ENCODE results near the gene PIKFYVE. TPM values are rescaled to one million over a fixed set of nuclear protein-coding genes. Genes with fewer than 3 reads are reported as not detected.
"Not testable (repeated sequence)": the region's sequence is repeated elsewhere in the genome, so short reads cannot be mapped to it uniquely, and the experiment has no call there.

Gene PIKFYVE
- total and polyA plus RNA-seq, 4 donors, result 5.5 to 42.6 (median 19.4) TPM

DNA sequence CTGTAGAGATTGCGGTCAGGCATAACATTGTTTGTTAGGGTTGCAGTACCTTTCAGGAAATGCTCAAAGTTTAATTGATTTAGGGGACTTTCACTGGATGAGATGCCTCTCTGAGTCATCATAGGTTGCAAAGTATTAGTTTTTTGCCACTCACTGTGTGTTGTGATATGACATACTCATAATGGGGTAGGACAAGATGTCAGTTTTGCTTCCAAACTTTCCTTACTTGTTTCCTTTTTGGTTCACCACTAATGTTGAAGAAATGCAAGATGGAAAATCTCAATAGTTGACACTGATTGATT, 105.5 kb downstream of the PIKFYVE start:
- H3K27me3 ChIP-seq (ENCODE audit: control insufficient read depth in 1 of 2, insufficient read depth in 2 of 2, low read length in 1 of 2), result no peaks in the 10 kb centered on the region
- intact Hi-C loops (cut with DNase I), result no loop called here
- no peaks in the 10 kb centered on the region for H3K36me3 ChIP-seq (ENCODE audit: control insufficient read depth in 1 of 2, insufficient read depth in 2 of 2, low read length in 1 of 2)
- H3K9me3 ChIP-seq (ENCODE audit: control insufficient read depth, low read length), result no peaks in the 10 kb centered on the region
- no peak overlapping the region for H3K4me3 ChIP-seq (ENCODE audit: low read length in 2 of 2)
- peaks cover 0 to 3% of the 10 kb centered on the region in 2 donors for H3K4me1 ChIP-seq (ENCODE audit: control insufficient read depth in 1 of 2, insufficient read depth in 2 of 2, low read length in 2 of 2)
- WGBS, 2 donors, result 45 to 99% methylated on average over 1 of the region's 1 CpG
- ATAC-seq (ENCODE audit: low FRiP score) (no peak), DNase-seq (no peak)
- H3K27ac ChIP-seq (ENCODE audit: low read depth in 1 of 2, low read length in 2 of 2), result no peak overlapping the region

DNA sequence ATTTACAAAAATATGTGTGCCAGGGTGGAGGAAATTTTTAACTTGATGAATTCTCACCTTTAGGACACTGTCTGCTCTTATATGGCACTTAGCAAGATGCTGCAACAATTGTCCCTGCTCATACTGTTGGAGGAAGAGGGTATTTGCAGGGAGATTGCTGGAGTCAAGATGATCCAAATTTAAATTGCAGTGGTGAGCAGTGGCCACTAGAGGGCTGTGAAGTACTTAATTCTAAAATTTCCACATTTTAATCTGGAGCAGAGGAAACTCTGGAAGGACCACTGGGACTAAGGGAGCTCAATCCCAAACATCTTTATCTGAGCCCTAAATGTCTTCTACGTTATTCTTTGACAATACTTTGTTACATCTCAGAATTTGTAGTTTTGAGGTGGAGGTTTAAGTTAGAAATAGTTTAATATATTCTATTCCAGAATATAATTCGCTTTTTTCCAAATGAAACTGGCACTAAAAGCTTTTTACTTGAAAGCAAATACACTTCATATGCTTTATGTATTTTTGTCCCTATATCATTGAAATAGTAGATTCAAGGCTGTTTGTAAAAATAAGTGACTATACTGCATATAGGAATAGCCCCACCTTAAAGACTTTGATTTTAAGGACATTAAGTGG, 107.5 kb downstream of the PIKFYVE start:
- H3K9me3 ChIP-seq (ENCODE audit: control insufficient read depth, low read length), result no peaks in the 10 kb centered on the region
- H3K36me3 ChIP-seq (ENCODE audit: control insufficient read depth in 1 of 2, insufficient read depth in 2 of 2, low read length in 1 of 2), result no peaks in the 10 kb centered on the region
- no peak for ATAC-seq (ENCODE audit: low FRiP score)
- H3K4me3 ChIP-seq (ENCODE audit: low read length in 2 of 2), result no peak overlapping the region
- 43 to 45% methylated on average over 2 of the region's 2 CpGs for WGBS, 2 donors
- no peak for DNase-seq
- no peak overlapping the region for H3K27ac ChIP-seq (ENCODE audit: low read depth in 1 of 2, low read length in 2 of 2)
- intact Hi-C loops (cut with DNase I), result no loop called here
- no peaks in the 10 kb centered on the region for H3K27me3 ChIP-seq (ENCODE audit: control insufficient read depth in 1 of 2, insufficient read depth in 2 of 2, low read length in 1 of 2)
- H3K4me1 ChIP-seq (ENCODE audit: control insufficient read depth in 1 of 2, insufficient read depth in 2 of 2, low read length in 2 of 2), result peaks cover 0 to 3% of the 10 kb centered on the region in 2 donors

DNA sequence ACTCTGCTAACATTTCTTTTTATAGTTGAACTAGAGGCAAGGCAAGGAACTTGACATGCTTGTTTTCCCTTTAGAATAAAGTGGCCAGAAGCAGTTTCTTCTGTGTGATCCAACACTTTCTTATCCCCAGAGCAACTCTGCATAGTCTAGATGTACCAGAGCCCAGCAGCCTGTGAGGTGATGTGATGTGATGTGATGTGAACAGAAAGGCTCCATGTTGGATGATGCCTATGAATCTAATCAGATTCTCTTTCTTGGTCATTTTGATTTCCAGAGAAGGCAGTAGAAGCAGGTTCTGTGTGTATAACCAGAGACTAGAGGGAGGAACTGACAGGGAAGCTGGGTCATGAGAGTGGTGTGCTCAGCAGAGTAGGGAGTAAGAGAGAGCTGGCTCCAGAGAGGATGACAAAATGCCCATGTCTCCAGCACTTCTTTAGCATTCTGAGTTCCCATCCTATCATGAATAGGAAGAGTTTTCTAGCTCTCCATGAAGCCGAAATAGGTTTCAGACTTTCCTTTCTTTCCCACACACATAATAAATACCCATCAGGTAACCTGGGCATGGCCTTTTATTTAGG, 109.5 kb downstream of the PIKFYVE start:
- 76 to 82% methylated on average over 1 of the region's 1 CpG for WGBS, 2 donors
- intact Hi-C loops (cut with DNase I), result no loop called here

DNA sequence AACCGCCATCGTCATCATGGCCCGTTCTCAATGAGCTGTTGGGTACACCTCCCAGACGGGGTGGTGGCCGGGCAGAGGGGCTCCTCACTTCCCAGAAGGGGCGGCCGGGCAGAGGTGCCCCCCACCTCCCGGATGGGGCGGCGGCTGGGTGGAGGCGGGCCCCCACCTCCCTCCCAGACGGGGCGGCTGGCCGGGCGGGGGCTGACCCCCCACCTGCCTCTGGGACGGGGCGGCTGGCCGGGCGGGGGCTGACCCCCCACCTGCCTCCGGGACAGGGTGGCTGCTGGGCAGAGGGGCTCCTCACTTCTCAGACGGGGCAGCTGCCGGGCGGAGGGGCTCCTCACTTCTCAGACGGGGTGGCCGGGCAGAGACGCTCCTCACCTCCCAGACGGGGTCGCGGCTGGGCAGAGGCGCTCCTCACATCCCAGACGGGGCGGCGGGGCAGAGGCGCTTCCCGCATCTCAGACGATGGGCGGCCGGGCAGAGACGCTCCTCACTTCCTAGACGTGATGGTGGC, 111.3 kb downstream of the PIKFYVE start:
- H3K4me3 ChIP-seq (ENCODE audit: low read length in 2 of 2); H3K27me3 ChIP-seq (ENCODE audit: control insufficient read depth in 1 of 2, insufficient read depth in 2 of 2, low read length in 1 of 2); ATAC-seq (ENCODE audit: low FRiP score); H3K9me3 ChIP-seq (ENCODE audit: control insufficient read depth, low read length); H3K4me1 ChIP-seq (ENCODE audit: control insufficient read depth in 1 of 2, insufficient read depth in 2 of 2, low read length in 2 of 2); DNase-seq; intact Hi-C loops (cut with DNase I); H3K27ac ChIP-seq (ENCODE audit: low read depth in 1 of 2, low read length in 2 of 2); H3K36me3 ChIP-seq (ENCODE audit: control insufficient read depth in 1 of 2, insufficient read depth in 2 of 2, low read length in 1 of 2): not testable (repeated sequence)
- 77 to 90% methylated on average over 12 to 40 of the region's 40 CpGs for WGBS, 2 donors

More for the DNA sequence above, 109.5 kb downstream of the PIKFYVE start:
- no peaks in the 10 kb centered on the region for H3K36me3 ChIP-seq (ENCODE audit: control insufficient read depth in 1 of 2, insufficient read depth in 2 of 2, low read length in 1 of 2)
- no peak for ATAC-seq (ENCODE audit: low FRiP score)
- DNase-seq, result no peak
- no peaks in the 10 kb centered on the region for H3K9me3 ChIP-seq (ENCODE audit: control insufficient read depth, low read length)
- no peaks in the 10 kb centered on the region for H3K27me3 ChIP-seq (ENCODE audit: control insufficient read depth in 1 of 2, insufficient read depth in 2 of 2, low read length in 1 of 2)
- no peak overlapping the region for H3K27ac ChIP-seq (ENCODE audit: low read depth in 1 of 2, low read length in 2 of 2)
- no peak overlapping the region for H3K4me3 ChIP-seq (ENCODE audit: low read length in 2 of 2)
- no peaks in the 10 kb centered on the region for H3K4me1 ChIP-seq (ENCODE audit: control insufficient read depth in 1 of 2, insufficient read depth in 2 of 2, low read length in 2 of 2)

DNA sequence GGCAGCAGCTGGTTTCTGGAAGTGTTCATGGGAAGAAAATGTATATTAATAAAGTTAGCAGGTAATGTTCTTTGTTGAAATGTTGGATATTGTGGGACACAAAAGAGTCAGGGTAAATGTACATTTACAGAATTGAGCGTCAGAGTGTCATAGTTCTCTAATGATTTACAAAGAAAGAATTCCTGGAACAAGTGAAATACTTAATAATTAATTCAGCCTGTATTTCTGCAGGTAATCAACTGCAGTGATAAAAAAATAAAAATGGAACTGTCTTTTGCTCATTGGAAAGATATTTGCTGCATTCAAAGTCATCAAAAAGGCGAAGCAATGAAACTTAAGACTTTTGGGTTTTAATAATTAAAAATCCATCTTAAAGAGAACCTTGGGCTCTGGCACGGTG, 113.1 kb downstream of the PIKFYVE start:
- H3K4me1 ChIP-seq (ENCODE audit: control insufficient read depth in 1 of 2, insufficient read depth in 2 of 2, low read length in 2 of 2), result no peaks in the 10 kb centered on the region
- intact Hi-C loops (cut with DNase I), result no loop called here
- H3K36me3 ChIP-seq (ENCODE audit: control insufficient read depth in 1 of 2, insufficient read depth in 2 of 2, low read length in 1 of 2), result no peaks in the 10 kb centered on the region
- DNase-seq, result no peak
- no peaks in the 10 kb centered on the region for H3K27me3 ChIP-seq (ENCODE audit: control insufficient read depth in 1 of 2, insufficient read depth in 2 of 2, low read length in 1 of 2)
- 85 to 86% methylated on average over 3 of the region's 3 CpGs for WGBS, 2 donors
- H3K4me3 ChIP-seq (ENCODE audit: low read length in 2 of 2), result no peak overlapping the region
- no peak overlapping the region for H3K27ac ChIP-seq (ENCODE audit: low read depth in 1 of 2, low read length in 2 of 2)
- H3K9me3 ChIP-seq (ENCODE audit: control insufficient read depth, low read length), result no peaks in the 10 kb centered on the region
- no peak for ATAC-seq (ENCODE audit: low FRiP score)

DNA sequence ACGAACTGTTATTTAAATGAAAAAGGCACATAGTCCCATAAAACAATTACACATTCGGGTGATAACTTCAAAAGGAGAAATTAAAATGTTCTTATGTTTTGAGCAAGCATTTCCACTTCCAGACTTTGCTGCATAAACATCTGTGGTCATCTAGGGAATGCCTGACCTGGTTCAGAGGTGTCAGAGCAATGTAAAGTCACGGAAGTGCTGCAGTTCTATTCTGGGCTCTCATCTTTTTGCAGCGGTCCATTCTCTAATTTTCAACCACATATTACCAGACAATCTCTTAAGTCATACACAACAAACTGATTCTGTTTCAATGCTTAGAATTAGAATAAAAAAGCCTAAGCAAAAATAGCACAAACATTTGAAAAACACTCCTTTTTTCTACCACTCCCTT, 118.6 kb downstream of the PIKFYVE start:
- Histone ChIP-seq H3K9me3 (ENCODE audit: control insufficient read depth, low read length) (no peaks in the 10 kb centered on the region), H3K27me3 (ENCODE audit: control insufficient read depth in 1 of 2, insufficient read depth in 2 of 2, low read length in 1 of 2) (no peaks in the 10 kb centered on the region), H3K27ac (ENCODE audit: low read depth in 1 of 2, low read length in 2 of 2) (no peak overlapping the region), H3K4me3 (ENCODE audit: low read length in 2 of 2) (no peak overlapping the region), H3K36me3 (ENCODE audit: control insufficient read depth in 1 of 2, insufficient read depth in 2 of 2, low read length in 1 of 2) (no peaks in the 10 kb centered on the region), H3K4me1 (ENCODE audit: control insufficient read depth in 1 of 2, insufficient read depth in 2 of 2, low read length in 2 of 2) (no peaks in the 10 kb centered on the region)
- intact Hi-C loops (cut with DNase I), result no loop called here
- 58 to 63% methylated on average over 4 of the region's 4 CpGs for WGBS, 2 donors
- ATAC-seq (ENCODE audit: low FRiP score) (no peak), DNase-seq (no peak)

DNA sequence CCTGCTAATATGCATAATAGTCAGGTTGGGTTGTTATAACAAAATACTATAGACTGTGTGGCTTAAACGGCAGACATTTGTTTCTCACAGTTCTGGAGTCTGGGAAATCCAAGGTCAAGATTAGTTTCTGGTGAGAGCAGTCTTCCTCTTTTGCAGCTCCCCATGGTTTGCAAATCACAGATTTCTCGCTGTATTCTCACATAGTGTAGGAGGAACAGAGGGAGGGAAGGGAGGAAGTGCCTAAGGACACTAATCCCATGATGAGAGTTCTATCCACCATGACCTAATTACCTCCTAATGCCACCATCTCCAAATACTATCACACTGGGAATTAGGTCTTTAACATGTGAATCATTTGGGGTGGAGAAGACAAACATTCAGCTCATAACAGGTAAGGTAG, 120.5 kb downstream of the PIKFYVE start:
- Histone ChIP-seq H3K27me3 (ENCODE audit: control insufficient read depth in 1 of 2, insufficient read depth in 2 of 2, low read length in 1 of 2) (no peaks in the 10 kb centered on the region), H3K4me3 (ENCODE audit: low read length in 2 of 2) (no peak overlapping the region), H3K9me3 (ENCODE audit: control insufficient read depth, low read length) (no peaks in the 10 kb centered on the region), H3K4me1 (ENCODE audit: control insufficient read depth in 1 of 2, insufficient read depth in 2 of 2, low read length in 2 of 2) (no peaks in the 10 kb centered on the region), H3K27ac (ENCODE audit: low read depth in 1 of 2, low read length in 2 of 2) (no peak overlapping the region), H3K36me3 (ENCODE audit: control insufficient read depth in 1 of 2, insufficient read depth in 2 of 2, low read length in 1 of 2) (no peaks in the 10 kb centered on the region)
- WGBS, 2 donors, result 32 to 42% methylated on average over 2 of the region's 2 CpGs
- no peak for ATAC-seq (ENCODE audit: low FRiP score)
- intact Hi-C loops (cut with DNase I), result no loop called here
- DNase-seq, result no peak

DNA sequence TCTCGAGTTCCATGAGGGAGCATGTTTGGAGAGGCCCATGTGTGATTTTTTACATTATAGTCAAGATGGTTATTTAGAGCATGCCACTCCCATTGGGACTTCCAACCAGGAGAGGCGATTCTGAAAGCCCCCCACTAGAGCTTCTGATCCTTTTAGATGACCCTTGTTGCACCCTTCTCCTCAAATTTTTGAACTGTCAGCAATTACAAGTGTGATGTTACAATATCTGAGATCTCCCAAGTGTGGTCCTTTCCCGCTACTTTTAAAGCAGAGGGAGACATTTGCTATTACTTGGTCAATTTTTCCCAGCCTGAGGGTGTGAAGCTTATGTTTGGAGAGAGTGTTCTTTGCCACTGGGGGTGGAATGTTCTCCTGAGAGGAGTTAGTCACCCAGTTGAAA, 123.9 kb downstream of the PIKFYVE start:
- peaks cover 9% of the 10 kb centered on the region for H3K9me3 ChIP-seq (ENCODE audit: control insufficient read depth, low read length)
- no peak overlapping the region for H3K27ac ChIP-seq (ENCODE audit: low read depth in 1 of 2, low read length in 2 of 2)
- H3K4me1 ChIP-seq (ENCODE audit: control insufficient read depth in 1 of 2, insufficient read depth in 2 of 2, low read length in 2 of 2), result no peaks in the 10 kb centered on the region
- no peaks in the 10 kb centered on the region for H3K27me3 ChIP-seq (ENCODE audit: control insufficient read depth in 1 of 2, insufficient read depth in 2 of 2, low read length in 1 of 2)
- no peak for DNase-seq
- intact Hi-C loops (cut with DNase I), result no loop called here
- H3K4me3 ChIP-seq (ENCODE audit: low read length in 2 of 2), result no peak overlapping the region
- H3K36me3 ChIP-seq (ENCODE audit: control insufficient read depth in 1 of 2, insufficient read depth in 2 of 2, low read length in 1 of 2), result no peaks in the 10 kb centered on the region
- 83% methylated on average over 3 of the region's 3 CpGs for WGBS, 2 donors
- ATAC-seq (ENCODE audit: low FRiP score), result no peak

DNA sequence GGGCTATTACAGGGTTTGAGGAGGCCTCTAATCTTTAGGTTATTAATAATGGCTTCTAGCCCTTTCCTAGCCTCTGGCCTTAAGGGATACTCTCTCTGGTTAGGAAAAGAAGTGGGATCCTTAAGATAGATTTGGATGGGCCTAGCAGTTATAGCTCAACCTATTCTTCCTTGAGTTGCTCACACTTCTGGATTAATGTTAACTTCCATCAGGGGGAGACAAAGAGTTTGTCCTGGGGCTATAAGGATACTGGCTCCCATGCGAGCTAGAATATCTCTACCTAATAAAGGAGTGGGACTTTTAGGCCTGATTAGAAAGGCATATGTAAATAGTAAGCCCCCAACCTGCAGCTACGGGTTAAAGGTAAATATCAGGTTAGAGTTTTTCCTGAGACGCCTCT, 126.2 kb downstream of the PIKFYVE start:
- intact Hi-C loops (cut with DNase I), result no loop called here
- WGBS, 2 donors, result 83 to 90% methylated on average over 3 of the region's 3 CpGs
- peaks cover 9% of the 10 kb centered on the region for H3K9me3 ChIP-seq (ENCODE audit: control insufficient read depth, low read length)
- no peaks in the 10 kb centered on the region for H3K4me1 ChIP-seq (ENCODE audit: control insufficient read depth in 1 of 2, insufficient read depth in 2 of 2, low read length in 2 of 2)
- H3K27me3 ChIP-seq (ENCODE audit: control insufficient read depth in 1 of 2, insufficient read depth in 2 of 2, low read length in 1 of 2), result no peaks in the 10 kb centered on the region
- DNase-seq (no peak), ATAC-seq (ENCODE audit: low FRiP score) (no peak)
- no peak overlapping the region for H3K4me3 ChIP-seq (ENCODE audit: low read length in 2 of 2)
- H3K36me3 ChIP-seq (ENCODE audit: control insufficient read depth in 1 of 2, insufficient read depth in 2 of 2, low read length in 1 of 2), result no peaks in the 10 kb centered on the region
- no peak overlapping the region for H3K27ac ChIP-seq (ENCODE audit: low read depth in 1 of 2, low read length in 2 of 2)
